ENCODE data around the gene COQ5.

GRCh38 chr12:120508537-120508936 lies 20.4 kb downstream of the COQ5 start:
- TF ChIP-seq, protein P1, sequence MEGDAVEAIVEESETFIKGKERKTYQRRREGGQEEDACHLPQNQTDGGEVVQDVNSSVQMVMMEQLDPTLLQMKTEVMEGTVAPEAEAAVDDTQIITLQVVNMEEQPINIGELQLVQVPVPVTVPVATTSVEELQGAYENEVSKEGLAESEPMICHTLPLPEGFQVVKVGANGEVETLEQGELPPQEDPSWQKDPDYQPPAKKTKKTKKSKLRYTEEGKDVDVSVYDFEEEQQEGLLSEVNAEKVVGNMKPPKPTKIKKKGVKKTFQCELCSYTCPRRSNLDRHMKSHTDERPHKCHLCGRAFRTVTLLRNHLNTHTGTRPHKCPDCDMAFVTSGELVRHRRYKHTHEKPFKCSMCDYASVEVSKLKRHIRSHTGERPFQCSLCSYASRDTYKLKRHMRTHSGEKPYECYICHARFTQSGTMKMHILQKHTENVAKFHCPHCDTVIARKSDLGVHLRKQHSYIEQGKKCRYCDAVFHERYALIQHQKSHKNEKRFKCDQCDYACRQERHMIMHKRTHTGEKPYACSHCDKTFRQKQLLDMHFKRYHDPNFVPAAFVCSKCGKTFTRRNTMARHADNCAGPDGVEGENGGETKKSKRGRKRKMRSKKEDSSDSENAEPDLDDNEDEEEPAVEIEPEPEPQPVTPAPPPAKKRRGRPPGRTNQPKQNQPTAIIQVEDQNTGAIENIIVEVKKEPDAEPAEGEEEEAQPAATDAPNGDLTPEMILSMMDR (IDR thresholded peaks at IDR 0.05; ENCODE audit: low read depth, low read length, poor library complexity, severe bottlenecking), result no peak
- no peak for TF ChIP-seq EZH2phosphoT487 (IDR thresholded peaks at IDR 0.05; ENCODE audit: borderline replicate concordance, low read length)
